SK-N-SH (cell line): ENCODE measurements around the gene AGAP2.

Experiments used
- CHD2 ChIP-seq: fragments of 150-350 bp; IDR thresholded peaks from 2 replicates; pipeline ENCODE4 v1.6.1; 2018; ENCODE audit warnings: low read length; ENCODE audit not compliant: partially characterized antibody
- CTCF ChIP-seq: fragments of 200-600 bp; sonication (generic); IDR thresholded peaks from 2 replicates; pipeline ENCODE4 v1.6.1; 2017; ENCODE audit warnings: antibody characterized with exemption, mild to moderate bottlenecking, moderate library complexity
- EP300 ChIP-seq, 2 experiments: IDR thresholded peaks; 2 replicates each; pipeline versions ENCODE4 v1.4.0 to v1.6.1; 2012; ENCODE audit warnings: borderline replicate concordance in 1 of 2, low read depth in 1 of 2, low read length in 1 of 2
- FOXJ3 ChIP-seq: sonication (generic); formaldehyde crosslinking; IDR thresholded peaks from 2 replicates; pipeline ENCODE4 v1.5.1; 2020; ENCODE audit warnings: mild to moderate bottlenecking, missing genetic modification reagents
- MAX ChIP-seq: IDR thresholded peaks from 2 replicates; pipeline ENCODE4 v1.4.0; 2012; ENCODE audit warnings: low read depth
- NFIC ChIP-seq: IDR thresholded peaks from 2 replicates; pipeline ENCODE4 v1.4.0; 2012; ENCODE audit warnings: borderline replicate concordance
- PBX3 ChIP-seq: IDR thresholded peaks from 2 replicates; pipeline ENCODE4; 2012
- POLR2AphosphoS5 ChIP-seq: IDR thresholded peaks from 2 replicates; pipeline ENCODE4 v1.6.1; 2012; ENCODE audit warnings: low read depth, low read length
- RXRA ChIP-seq: IDR thresholded peaks from 2 replicates; pipeline ENCODE4 v1.4.0; 2012; ENCODE audit warnings: low read depth, mild to moderate bottlenecking, borderline replicate concordance
- SMC3 ChIP-seq: IDR thresholded peaks from 2 replicates; pipeline ENCODE4 v1.6.1; 2012; ENCODE audit warnings: low read depth, low read length, improper control_type of control experiment
- TAF1 ChIP-seq: IDR thresholded peaks from 2 replicates; pipeline ENCODE4 v1.6.1; 2012; ENCODE audit warnings: low read depth, mild to moderate bottlenecking, low read length, moderate library complexity, borderline replicate concordance

GRCh38 chr12:57708296-57708695 lies 30.2 kb downstream of the AGAP2 start:
- TF ChIP-seq SMC3 (no peak), NFIC (no peak), EP300 (IDR thresholded peaks at IDR 0.05; ENCODE audit: borderline replicate concordance in 1 of 2, low read depth in 1 of 2, low read length in 1 of 2) (no peak), PBX3 (no peak), RXRA (no peak), CTCF (no peak), CHD2 (no peak), FOXJ3 (CRISPR knock-in tag) (no peak), MAX (no peak), TAF1 (no peak), POLR2AphosphoS5 (no peak)
